ENCODE results near the gene EIF3I. TPM values are rescaled to one million over a fixed set of nuclear protein-coding genes. Genes with fewer than 3 reads are reported as not detected.

The EIF3I gene
- total and polyA plus RNA-seq, 10 of the 15 experiments (the other 5 are each of a cell fraction or from before 2014, with no cell fraction given), result 208 to 606 (median 352) TPM

DNA sequence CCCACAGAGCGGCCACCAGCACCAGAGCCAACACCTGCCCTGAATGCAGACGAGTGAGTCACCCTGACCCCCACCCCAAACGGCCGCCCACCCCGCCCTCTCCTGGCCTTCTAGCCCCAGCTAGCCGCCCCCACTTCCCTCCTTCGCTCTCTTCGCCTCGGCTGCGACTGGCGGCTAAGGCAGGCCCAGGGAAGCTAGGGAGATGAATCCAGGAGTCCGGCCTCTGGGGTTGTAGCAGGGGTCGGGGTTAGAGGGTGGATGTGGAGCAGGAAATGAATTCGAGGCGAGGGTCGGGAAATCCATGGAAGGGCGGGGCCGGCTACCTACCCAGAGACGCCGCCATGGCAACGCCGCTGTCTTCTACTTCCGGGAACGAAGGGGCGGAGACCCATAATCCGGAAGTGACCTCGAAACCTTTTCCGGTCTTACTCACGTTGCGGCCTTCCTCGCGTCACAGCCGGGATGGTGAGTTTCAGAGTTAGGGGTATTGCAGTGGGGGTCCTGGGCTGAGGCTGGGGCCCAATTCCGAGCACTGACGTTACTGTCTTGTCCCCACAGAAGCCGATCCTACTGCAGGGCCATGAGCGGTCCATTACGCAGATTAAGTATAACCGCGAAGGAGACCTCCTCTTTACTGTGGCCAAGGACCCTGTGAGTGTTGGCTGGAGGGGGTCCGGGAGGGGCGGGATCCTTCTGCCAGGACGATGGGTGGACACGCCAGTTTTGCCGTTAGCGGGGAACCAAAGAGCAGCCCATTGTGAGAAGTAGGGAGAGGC is at the start of gene EIF3I, which contains the start of gene TMEM234 (continued):
- TF ChIP-seq ATF3 (IDR thresholded peaks at IDR 0.05; ENCODE audit: borderline replicate concordance, extremely low read depth, low read depth, low read length) (no peak), RELA (IDR thresholded peaks at IDR 0.05; ENCODE audit: borderline replicate concordance, partially characterized antibody) (no peak), MYB (IDR thresholded peaks at IDR 0.05; ENCODE audit: borderline replicate concordance, low read depth, low read length) (no peak), SKIL (IDR thresholded peaks at IDR 0.05; ENCODE audit: low read depth, poor library complexity, severe bottlenecking) (no peak), MYC (IDR thresholded peaks at IDR 0.05; ENCODE audit: insufficient read depth, insufficient read length, insufficient replicate concordance, low read length, severe bottlenecking) (no peak), ATF2 (IDR thresholded peaks at IDR 0.05; ENCODE audit: low read length) (no peak)

Measured in GM12878 (cell line).